MCF 10A (cell line): Measurements from ENCODE around the gene FKBP2. TPM values are rescaled to one million over a fixed set of nuclear protein-coding genes. Genes with fewer than 3 reads are reported as not detected.

ENCODE experiments used
- BruUV-seq: library from RNA; stranded (reverse); fragments of 400-500 nt; replicated peaks from 2 replicates; lab custom pipeline; 2021; lab: Mats Ljungman, UMichigan
- CTCF ChIA-PET: fragments of 300-600 bp; sonication (Branson Sonifier 250); formaldehyde crosslinking; extraction: SDS; loops from one replicate; lab custom pipeline; 2021; ENCODE audit warnings: antibody characterized with exemption, inconsistent platforms; lab: Yijun Ruan, JAX
- POLR2A ChIA-PET: fragments of 300-600, 350-650 bp; sonication (Branson Sonifier 250); formaldehyde crosslinking; extraction: SDS; loops from one replicate; lab custom pipeline; 2020; ENCODE audit warnings: antibody characterized with exemption, inconsistent platforms; lab: Yijun Ruan, JAX
- DNase-seq: peaks from one replicate; pipeline ENCODE4 v3.0.0-alpha.2; 2018; ENCODE audit not compliant: unreplicated experiment
- H3K27ac Mint-ChIP-seq: one replicate; pipeline ENCODE4 v1.8.0; 2022; ENCODE audit warnings: mild to moderate bottlenecking, low read depth, mixed read lengths; ENCODE audit not compliant: unreplicated experiment
- H3K27me3 Mint-ChIP-seq: one replicate; pipeline ENCODE4 v1.8.0; 2022; ENCODE audit warnings: mixed read lengths; ENCODE audit not compliant: insufficient read depth, unreplicated experiment
- H3K36me3 Mint-ChIP-seq: one replicate; pipeline ENCODE4 v1.8.0; 2022; ENCODE audit warnings: mild to moderate bottlenecking, moderate library complexity, mixed read lengths; ENCODE audit not compliant: insufficient read depth, unreplicated experiment
- H3K4me1 Mint-ChIP-seq: one replicate; pipeline ENCODE4 v1.8.0; 2022; ENCODE audit warnings: mixed read lengths; ENCODE audit not compliant: insufficient read depth, unreplicated experiment
- H3K4me3 Mint-ChIP-seq: one replicate; pipeline ENCODE4 v1.8.0; 2022; ENCODE audit warnings: mild to moderate bottlenecking, moderate library complexity, mixed read lengths; ENCODE audit not compliant: unreplicated experiment
- H3K9me3 Mint-ChIP-seq: one replicate; pipeline ENCODE4 v1.8.0; 2022; ENCODE audit warnings: mixed read lengths; ENCODE audit not compliant: unreplicated experiment
- intact Hi-C: fragments of 100-400 bp; cut with micrococcal nuclease; formaldehyde crosslinking; loops from 2 replicates; pipeline ENCODE4 v1.14.1; 2022
- total RNA-seq: library from RNA; stranded (reverse); gene quantifications from 2 replicates; pipeline ENCODE4 v1.2.3, GENCODE V29; 2022
- TF ChIP-seq, protein P1 (sequence below): fragments of 200-600 bp; IDR thresholded peaks from one replicate; pipeline ENCODE4 v1.8.0; 2022; ENCODE audit warnings: antibody characterized with exemption, mild to moderate bottlenecking; ENCODE audit not compliant: unreplicated experiment

The FKBP2 gene
- total RNA-seq, 1 experiment from 2014 or later: 86.0 TPM

DNA sequence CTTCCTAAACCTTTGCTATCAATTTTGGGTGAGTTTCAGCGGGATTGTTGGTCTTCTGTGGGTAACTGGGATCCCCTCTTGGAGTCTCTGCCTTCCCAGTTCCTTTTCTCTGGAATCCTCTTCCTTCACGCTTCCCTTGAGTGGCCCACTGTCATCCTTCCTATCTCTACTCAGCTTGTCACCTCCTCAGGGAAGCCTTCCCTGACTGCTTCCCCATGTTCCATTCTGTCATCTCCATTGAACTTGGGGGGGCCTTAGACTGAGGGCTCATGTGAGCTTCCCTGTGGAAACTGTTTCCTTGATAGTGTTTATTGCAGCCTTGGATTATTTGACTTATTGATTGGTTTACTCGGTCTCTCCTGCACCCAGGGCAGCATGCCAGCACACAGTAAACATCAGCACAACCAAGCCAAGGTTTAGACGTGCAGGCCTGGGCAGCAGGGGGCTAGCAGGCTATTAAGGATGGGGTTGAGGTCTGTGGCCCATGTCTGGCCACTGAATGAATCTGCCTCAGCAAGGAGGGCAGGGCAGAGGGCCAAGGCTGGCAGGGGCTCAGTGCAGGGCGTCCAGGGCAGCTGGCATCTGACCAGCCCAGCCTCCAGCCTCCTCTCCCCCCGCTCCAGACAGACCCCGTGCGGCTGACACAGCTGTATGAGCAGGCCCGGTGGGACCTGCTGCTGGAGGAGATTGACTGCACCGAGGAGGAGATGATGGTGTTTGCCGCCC is 22.1 kb upstream of the FKBP2 start:
- Mint-ChIP-seq H3K27me3 (no peaks in the 10 kb centered on the region), H3K4me3 (no peak overlapping the region), H3K27ac (no peak overlapping the region), H3K4me1 (peaks cover 2% of the 10 kb centered on the region), H3K36me3 (peaks cover 9% of the 10 kb centered on the region), H3K9me3 (no peaks in the 10 kb centered on the region)
- BruUV-seq: no TSS peak
- CTCF ChIA-PET: interaction anchor here (2.0 kb wide), 1 partner anchor 82 kb away, joined by 7 read pairs; no protein-coding TSS in a partner anchor
- intact Hi-C loops: no loop called here
- POLR2A ChIA-PET: interaction anchor here (0.9 kb wide), 1 partner anchor 86 kb away, joined by 5 read pairs; no protein-coding TSS in a partner anchor
- TF ChIP-seq, protein P1, sequence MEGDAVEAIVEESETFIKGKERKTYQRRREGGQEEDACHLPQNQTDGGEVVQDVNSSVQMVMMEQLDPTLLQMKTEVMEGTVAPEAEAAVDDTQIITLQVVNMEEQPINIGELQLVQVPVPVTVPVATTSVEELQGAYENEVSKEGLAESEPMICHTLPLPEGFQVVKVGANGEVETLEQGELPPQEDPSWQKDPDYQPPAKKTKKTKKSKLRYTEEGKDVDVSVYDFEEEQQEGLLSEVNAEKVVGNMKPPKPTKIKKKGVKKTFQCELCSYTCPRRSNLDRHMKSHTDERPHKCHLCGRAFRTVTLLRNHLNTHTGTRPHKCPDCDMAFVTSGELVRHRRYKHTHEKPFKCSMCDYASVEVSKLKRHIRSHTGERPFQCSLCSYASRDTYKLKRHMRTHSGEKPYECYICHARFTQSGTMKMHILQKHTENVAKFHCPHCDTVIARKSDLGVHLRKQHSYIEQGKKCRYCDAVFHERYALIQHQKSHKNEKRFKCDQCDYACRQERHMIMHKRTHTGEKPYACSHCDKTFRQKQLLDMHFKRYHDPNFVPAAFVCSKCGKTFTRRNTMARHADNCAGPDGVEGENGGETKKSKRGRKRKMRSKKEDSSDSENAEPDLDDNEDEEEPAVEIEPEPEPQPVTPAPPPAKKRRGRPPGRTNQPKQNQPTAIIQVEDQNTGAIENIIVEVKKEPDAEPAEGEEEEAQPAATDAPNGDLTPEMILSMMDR: no peak
- DNase-seq: no peak

- no TSS peak for BruUV-seq
- Mint-ChIP-seq H3K4me1 (peaks cover 8% of the 10 kb centered on the region), H3K9me3 (no peaks in the 10 kb centered on the region), H3K27ac (no peak overlapping the region), H3K27me3 (no peaks in the 10 kb centered on the region), H3K36me3 (peaks cover 9% of the 10 kb centered on the region), H3K4me3 (no peak overlapping the region)
- intact Hi-C loops: no loop called here
- POLR2A ChIA-PET: interaction anchor here (0.7 kb wide), 1 partner anchor 12 kb away, joined by 3 read pairs; no protein-coding TSS in a partner anchor
- TF ChIP-seq, protein P1: no peak
- no peak for DNase-seq
- CTCF ChIA-PET: interaction anchor here (2.0 kb wide), 1 partner anchor 82 kb away, joined by 7 read pairs; no protein-coding TSS in a partner anchor
Measured at GRCh38 chr11:64219354-64219684, 21.6 kb upstream of the FKBP2 start.

GRCh38 chr11:64219755-64220154 is 21.1 kb upstream of the FKBP2 start:
- ChIA-PET POLR2A (interaction anchor here (0.7 kb wide), 1 partner anchor 12 kb away, joined by 3 read pairs; no protein-coding TSS in a partner anchor), CTCF (interaction anchor here (0.7 to 2.0 kb wide), 2 partner anchors 32 to 81 kb away, joined by 4 to 7 read pairs; no protein-coding TSS in a partner anchor)
- H3K4me1 Mint-ChIP-seq: peaks cover 8% of the 10 kb centered on the region
- BruUV-seq: no TSS peak
- no peak overlapping the region for H3K4me3 Mint-ChIP-seq
- intact Hi-C loops: no loop called here
- peaks cover 9% of the 10 kb centered on the region for H3K36me3 Mint-ChIP-seq
- H3K27ac Mint-ChIP-seq: no peak overlapping the region
- TF ChIP-seq, protein P1: no peak
- no peaks in the 10 kb centered on the region for H3K27me3 Mint-ChIP-seq
- no peaks in the 10 kb centered on the region for H3K9me3 Mint-ChIP-seq
- no peak for DNase-seq

DNA sequence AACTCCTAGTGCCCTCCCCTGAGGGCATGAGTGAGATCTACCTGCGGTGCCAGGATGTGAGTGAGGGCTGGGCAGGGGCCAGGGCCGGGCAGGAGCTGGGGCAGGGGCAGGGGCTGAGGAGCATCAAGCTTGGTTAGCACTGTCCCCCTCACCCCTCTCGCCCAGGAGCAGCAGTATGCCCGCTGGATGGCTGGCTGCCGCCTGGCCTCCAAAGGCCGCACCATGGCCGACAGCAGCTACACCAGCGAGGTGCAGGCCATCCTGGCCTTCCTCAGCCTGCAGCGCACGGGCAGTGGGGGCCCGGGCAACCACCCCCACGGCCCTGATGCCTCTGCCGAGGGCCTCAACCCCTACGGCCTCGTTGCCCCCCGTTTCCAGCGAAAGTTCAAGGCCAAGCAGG is 20.6 kb upstream of the FKBP2 start:
- Mint-ChIP-seq H3K36me3 (peaks cover 9% of the 10 kb centered on the region), H3K4me1 (peaks cover 8% of the 10 kb centered on the region), H3K9me3 (no peaks in the 10 kb centered on the region), H3K27ac (no peak overlapping the region), H3K27me3 (no peaks in the 10 kb centered on the region), H3K4me3 (no peak overlapping the region)
- CTCF ChIA-PET: interaction anchor here (0.7 to 2.0 kb wide), 2 partner anchors 32 to 81 kb away, joined by 4 to 7 read pairs; no protein-coding TSS in a partner anchor
- no TSS peak for BruUV-seq
- no peak for DNase-seq
- intact Hi-C loops: no loop called here
- POLR2A ChIA-PET: no interaction called here
- TF ChIP-seq, protein P1: no peak
